GM18907 (cell line): ENCODE measurements around the gene STXBP6.

ENCODE experiments used
- ATAC-seq: cut with Tn5 transposase; IDR thresholded peaks from one replicate; pipeline ENCODE4 v1.9.1; 2021; ENCODE audit warnings: mild to moderate bottlenecking, moderate library complexity; ENCODE audit not compliant: unreplicated experiment

STXBP6 gene

GRCh38 chr14:25052921-25053320 lies 3.0 kb upstream of the STXBP6 start:
- no peak for ATAC-seq

GRCh38 chr14:25052385-25052784 lies 2.4 kb upstream of the STXBP6 start:
- no peak for ATAC-seq

GRCh38 chr14:25050269-25051150 lies 563 bp upstream of the STXBP6 start:
- peak; percentile 36 for ATAC-seq

GRCh38 chr14:25049093-25049567 lies 817 bp downstream of the STXBP6 start:
- ATAC-seq = no peak

GRCh38 chr14:25048170-25049016 lies 1.6 kb downstream of the STXBP6 start:
- no peak for ATAC-seq

GRCh38 chr14:25046301-25046943 lies 3.5 kb downstream of the STXBP6 start:
- ATAC-seq = no peak

GRCh38 chr14:25044106-25044698 lies 5.7 kb downstream of the STXBP6 start:
- ATAC-seq = no peak

GRCh38 chr14:25042362-25043299 lies 7.3 kb downstream of the STXBP6 start:
- ATAC-seq = no peak

- no peak for ATAC-seq
These were observed 8.0 kb downstream of the STXBP6 start for GRCh38 chr14:25041898-25042297.

- ATAC-seq = no peak
These were observed 8.5 kb downstream of the STXBP6 start for GRCh38 chr14:25041484-25041883.

- ATAC-seq = no peak
These were observed 10.0 kb downstream of the STXBP6 start for GRCh38 chr14:25039933-25040332.

- ATAC-seq = no peak
These were observed 11.8 kb downstream of the STXBP6 start for GRCh38 chr14:25038044-25038668.

GRCh38 chr14:25037032-25037431 lies 12.9 kb downstream of the STXBP6 start:
- no peak for ATAC-seq

GRCh38 chr14:25034803-25035681 lies 14.9 kb downstream of the STXBP6 start:
- no peak for ATAC-seq

- no peak for ATAC-seq
These were observed 16.6 kb downstream of the STXBP6 start for GRCh38 chr14:25033358-25033757.

- no peak for ATAC-seq
These were observed 17.7 kb downstream of the STXBP6 start for GRCh38 chr14:25032092-25032784.

- ATAC-seq = peak; percentile 80
These were observed 23.3 kb downstream of the STXBP6 start for GRCh38 chr14:25026476-25027137.
